ENCODE measurements around the gene DLAT.

- TF ChIP-seq, protein P1, sequence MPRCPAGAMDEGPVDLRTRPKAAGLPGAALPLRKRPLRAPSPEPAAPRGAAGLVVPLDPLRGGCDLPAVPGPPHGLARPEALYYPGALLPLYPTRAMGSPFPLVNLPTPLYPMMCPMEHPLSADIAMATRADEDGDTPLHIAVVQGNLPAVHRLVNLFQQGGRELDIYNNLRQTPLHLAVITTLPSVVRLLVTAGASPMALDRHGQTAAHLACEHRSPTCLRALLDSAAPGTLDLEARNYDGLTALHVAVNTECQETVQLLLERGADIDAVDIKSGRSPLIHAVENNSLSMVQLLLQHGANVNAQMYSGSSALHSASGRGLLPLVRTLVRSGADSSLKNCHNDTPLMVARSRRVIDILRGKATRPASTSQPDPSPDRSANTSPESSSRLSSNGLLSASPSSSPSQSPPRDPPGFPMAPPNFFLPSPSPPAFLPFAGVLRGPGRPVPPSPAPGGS (IDR thresholded peaks at IDR 0.05) = no peak
- TF ChIP-seq CTCF (IDR thresholded peaks at IDR 0.05) (no peak), ZNF302 (CRISPR knock-in tag; IDR thresholded peaks at IDR 0.05) (no peak), PHF8 (IDR thresholded peaks at IDR 0.05; ENCODE audit: borderline replicate concordance, low read depth) (no peak), EP300 (IDR thresholded peaks at IDR 0.05) (no peak), HDAC2 (IDR thresholded peaks at IDR 0.05) (no peak), POLR2A (IDR thresholded peaks at IDR 0.05; ENCODE audit: low read length) (no peak), RFX5 (IDR thresholded peaks at IDR 0.05) (no peak), ZFP36 (IDR thresholded peaks at IDR 0.05; ENCODE audit: borderline replicate concordance, partially characterized antibody) (no peak), RCOR1 (IDR thresholded peaks at IDR 0.05; ENCODE audit: low read depth, low read length) (no peak), ELK1 (IDR thresholded peaks at IDR 0.05; ENCODE audit: low read depth, low read length) (no peak)
- TF ChIP-seq, protein P2, sequence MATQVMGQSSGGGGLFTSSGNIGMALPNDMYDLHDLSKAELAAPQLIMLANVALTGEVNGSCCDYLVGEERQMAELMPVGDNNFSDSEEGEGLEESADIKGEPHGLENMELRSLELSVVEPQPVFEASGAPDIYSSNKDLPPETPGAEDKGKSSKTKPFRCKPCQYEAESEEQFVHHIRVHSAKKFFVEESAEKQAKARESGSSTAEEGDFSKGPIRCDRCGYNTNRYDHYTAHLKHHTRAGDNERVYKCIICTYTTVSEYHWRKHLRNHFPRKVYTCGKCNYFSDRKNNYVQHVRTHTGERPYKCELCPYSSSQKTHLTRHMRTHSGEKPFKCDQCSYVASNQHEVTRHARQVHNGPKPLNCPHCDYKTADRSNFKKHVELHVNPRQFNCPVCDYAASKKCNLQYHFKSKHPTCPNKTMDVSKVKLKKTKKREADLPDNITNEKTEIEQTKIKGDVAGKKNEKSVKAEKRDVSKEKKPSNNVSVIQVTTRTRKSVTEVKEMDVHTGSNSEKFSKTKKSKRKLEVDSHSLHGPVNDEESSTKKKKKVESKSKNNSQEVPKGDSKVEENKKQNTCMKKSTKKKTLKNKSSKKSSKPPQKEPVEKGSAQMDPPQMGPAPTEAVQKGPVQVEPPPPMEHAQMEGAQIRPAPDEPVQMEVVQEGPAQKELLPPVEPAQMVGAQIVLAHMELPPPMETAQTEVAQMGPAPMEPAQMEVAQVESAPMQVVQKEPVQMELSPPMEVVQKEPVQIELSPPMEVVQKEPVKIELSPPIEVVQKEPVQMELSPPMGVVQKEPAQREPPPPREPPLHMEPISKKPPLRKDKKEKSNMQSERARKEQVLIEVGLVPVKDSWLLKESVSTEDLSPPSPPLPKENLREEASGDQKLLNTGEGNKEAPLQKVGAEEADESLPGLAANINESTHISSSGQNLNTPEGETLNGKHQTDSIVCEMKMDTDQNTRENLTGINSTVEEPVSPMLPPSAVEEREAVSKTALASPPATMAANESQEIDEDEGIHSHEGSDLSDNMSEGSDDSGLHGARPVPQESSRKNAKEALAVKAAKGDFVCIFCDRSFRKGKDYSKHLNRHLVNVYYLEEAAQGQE (IDR thresholded peaks at IDR 0.05) = no peak
Measured at GRCh38 chr11:112004389-112004788, 20.8 kb upstream of the DLAT start.

Data from A549 (cell line).